ENCODE data around the gene LHX8. TPM values are rescaled to one million over a fixed set of nuclear protein-coding genes. Genes with fewer than 3 reads are reported as not detected.
"Not testable (repeated sequence)": the region's sequence is repeated elsewhere in the genome, so short reads cannot be mapped to it uniquely, and the experiment has no call there.

LHX8 gene
- total RNA-seq, 1 donor from 2014 or later, result not detected

GRCh38 chr1:75099581-75099980 is 34.6 kb upstream of the LHX8 start:
- no peak for TF ChIP-seq CTCF (conservative IDR thresholded peaks at IDR 0.05)
- DNase-seq (ENCODE audit: low read depth, low spot score), result no peak
- no peaks in the 10 kb centered on the region for H3K27me3 Mint-ChIP-seq (ENCODE audit: low read depth)
- no peaks in the 10 kb centered on the region for H3K4me1 Mint-ChIP-seq
- no peaks in the 10 kb centered on the region for H3K36me3 Mint-ChIP-seq (ENCODE audit: low read depth)
- H3K27ac Mint-ChIP-seq (ENCODE audit: unreplicated experiment), result no peak overlapping the region
- H3K4me3 Mint-ChIP-seq, result no peak overlapping the region
- no peaks in the 10 kb centered on the region for H3K9me3 Mint-ChIP-seq

- Mint-ChIP-seq H3K9me3 (no peaks in the 10 kb centered on the region), H3K36me3 (ENCODE audit: low read depth) (no peaks in the 10 kb centered on the region), H3K4me3 (no peak overlapping the region), H3K27ac (ENCODE audit: unreplicated experiment) (no peak overlapping the region), H3K27me3 (ENCODE audit: low read depth) (no peaks in the 10 kb centered on the region), H3K4me1 (no peaks in the 10 kb centered on the region)
- no peak for DNase-seq (ENCODE audit: low read depth, low spot score)
- TF ChIP-seq CTCF (conservative IDR thresholded peaks at IDR 0.05), result no peak
These were observed 33.6 kb upstream of the LHX8 start for GRCh38 chr1:75100481-75101092.

- H3K4me3 Mint-ChIP-seq; H3K4me1 Mint-ChIP-seq; H3K36me3 Mint-ChIP-seq (ENCODE audit: low read depth); DNase-seq (ENCODE audit: low read depth, low spot score); H3K27ac Mint-ChIP-seq (ENCODE audit: unreplicated experiment); H3K9me3 Mint-ChIP-seq; H3K27me3 Mint-ChIP-seq (ENCODE audit: low read depth): not testable (repeated sequence)
These were observed 21.7 kb upstream of the LHX8 start for GRCh38 chr1:75112362-75112951.

- H3K27ac Mint-ChIP-seq (ENCODE audit: unreplicated experiment), result no peak overlapping the region
These were observed 18.5 kb upstream of the LHX8 start for GRCh38 chr1:75115654-75116053.

GRCh38 chr1:75123756-75124155 is 10.4 kb upstream of the LHX8 start:
- no peaks in the 10 kb centered on the region for H3K4me1 Mint-ChIP-seq
- H3K4me3 Mint-ChIP-seq, result no peak overlapping the region
- TF ChIP-seq CTCF (conservative IDR thresholded peaks at IDR 0.05), result no peak
- DNase-seq (ENCODE audit: low read depth, low spot score), result no peak
- H3K27ac Mint-ChIP-seq (ENCODE audit: unreplicated experiment), result no peak overlapping the region
- peaks cover 41% of the 10 kb centered on the region for H3K27me3 Mint-ChIP-seq (ENCODE audit: low read depth)
- H3K9me3 Mint-ChIP-seq, result no peaks in the 10 kb centered on the region
- peaks cover 5% of the 10 kb centered on the region for H3K36me3 Mint-ChIP-seq (ENCODE audit: low read depth)

More at GRCh38 chr1:75115654-75116053, 18.5 kb upstream of the LHX8 start:
- H3K27me3 Mint-ChIP-seq (ENCODE audit: low read depth), result peaks cover 11% of the 10 kb centered on the region
- H3K9me3 Mint-ChIP-seq, result no peaks in the 10 kb centered on the region
- no peaks in the 10 kb centered on the region for H3K36me3 Mint-ChIP-seq (ENCODE audit: low read depth)
- DNase-seq (ENCODE audit: low read depth, low spot score), result no peak
- no peak overlapping the region for H3K4me3 Mint-ChIP-seq
- no peaks in the 10 kb centered on the region for H3K4me1 Mint-ChIP-seq
- no peak for TF ChIP-seq CTCF (conservative IDR thresholded peaks at IDR 0.05)

GRCh38 chr1:75124510-75124909 is 9.7 kb upstream of the LHX8 start:
- no peaks in the 10 kb centered on the region for H3K9me3 Mint-ChIP-seq
- H3K27ac Mint-ChIP-seq (ENCODE audit: unreplicated experiment), result no peak overlapping the region
- no peak for DNase-seq (ENCODE audit: low read depth, low spot score)
- TF ChIP-seq CTCF (conservative IDR thresholded peaks at IDR 0.05), result no peak
- no peaks in the 10 kb centered on the region for H3K4me1 Mint-ChIP-seq
- H3K27me3 Mint-ChIP-seq (ENCODE audit: low read depth), result peaks cover 48% of the 10 kb centered on the region
- H3K4me3 Mint-ChIP-seq, result no peak overlapping the region
- H3K36me3 Mint-ChIP-seq (ENCODE audit: low read depth), result peaks cover 5% of the 10 kb centered on the region

Measured in neural crest cell (in vitro differentiated cells).